Measurements from ENCODE around the gene GGNBP2. TPM values are rescaled to one million over a fixed set of nuclear protein-coding genes. Genes with fewer than 3 reads are reported as not detected.

Gene GGNBP2
- polyA plus RNA-seq, 1 donor from 2014 or later = 112 TPM

DNA sequence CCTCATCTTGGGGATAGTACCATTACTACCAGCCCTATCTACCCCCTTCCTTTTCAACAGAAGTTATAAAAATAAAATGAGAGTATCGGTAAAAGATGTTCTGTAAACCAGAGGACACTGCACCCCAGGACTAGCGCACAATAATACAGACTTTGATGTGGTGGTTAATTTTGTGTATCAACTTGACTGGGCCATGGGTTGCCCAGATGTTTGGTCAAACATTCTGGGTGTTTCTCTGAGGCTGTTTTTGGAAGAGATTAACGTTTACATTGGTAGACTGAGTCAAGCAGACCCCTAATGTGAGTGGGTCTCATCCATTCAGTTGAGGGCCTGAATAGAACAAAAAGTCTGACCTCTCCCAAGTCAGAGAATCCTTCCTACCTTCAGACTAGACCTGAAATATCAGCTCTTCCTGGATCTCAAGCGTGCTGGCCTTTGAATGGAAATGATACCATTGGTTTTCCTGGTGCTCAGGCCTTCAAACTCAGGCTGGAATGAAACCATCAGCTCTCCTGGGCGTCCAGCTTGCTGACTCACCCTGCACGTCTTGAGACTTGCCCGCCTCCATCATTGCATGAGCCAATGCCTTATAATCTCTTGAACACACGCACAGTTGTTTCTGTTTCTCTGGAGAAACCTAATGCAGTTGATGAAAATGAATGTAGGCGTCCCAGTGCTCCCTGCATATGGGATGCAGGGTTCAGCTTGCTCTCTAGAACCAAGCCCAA, 66.8 kb downstream of the GGNBP2 start:
- Histone ChIP-seq H3K9ac (ENCODE audit: low read length) (no peak overlapping the region), H3F3A (ENCODE audit: insufficient read depth, low read length, poor library complexity, severe bottlenecking) (no peaks in the 10 kb centered on the region)

DNA sequence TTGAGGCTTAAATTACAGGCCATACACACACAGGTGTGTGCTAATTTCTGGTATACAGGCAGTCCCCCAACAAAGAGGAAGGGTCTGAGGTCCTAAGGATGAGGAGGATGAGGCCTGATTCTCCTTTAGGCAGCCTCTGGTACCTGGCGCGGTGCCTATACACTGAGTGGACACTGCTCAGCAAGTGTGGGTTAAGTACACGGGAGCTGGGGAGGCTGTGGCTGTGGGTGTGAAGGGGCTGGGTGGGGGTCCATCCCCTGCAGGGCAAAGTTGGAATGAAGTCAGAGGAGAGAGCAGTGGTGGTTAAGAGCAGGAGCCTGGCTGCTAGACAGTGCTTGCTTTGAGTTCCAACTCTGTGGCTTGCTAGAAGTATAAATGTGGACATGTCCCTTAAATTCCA, 67.6 kb downstream of the GGNBP2 start:
- H3F3A ChIP-seq (ENCODE audit: insufficient read depth, low read length, poor library complexity, severe bottlenecking) = no peaks in the 10 kb centered on the region
- H4K20me1 ChIP-seq (ENCODE audit: insufficient read depth) = no peaks in the 10 kb centered on the region
- no peaks in the 10 kb centered on the region for H3K9me3 ChIP-seq (ENCODE audit: low read length)
- H3K27me3 ChIP-seq (ENCODE audit: insufficient read depth, low read depth, low read length) = no peaks in the 10 kb centered on the region
- no peak overlapping the region for H3K9ac ChIP-seq (ENCODE audit: low read length)
- H3K27ac ChIP-seq (ENCODE audit: low read length) = no peak overlapping the region
- no peak overlapping the region for H3K4me2 ChIP-seq (ENCODE audit: low read length)
- H3K36me3 ChIP-seq (ENCODE audit: insufficient read depth, low read length) = no peaks in the 10 kb centered on the region
- H2AFZ ChIP-seq (ENCODE audit: low read depth, low read length) = no peak overlapping the region
- H3K9me2 ChIP-seq (ENCODE audit: insufficient read depth, low read length) = no peaks in the 10 kb centered on the region
- H3K79me2 ChIP-seq (replicated peaks; ENCODE audit: insufficient read depth, low read length) = no peaks in the 10 kb centered on the region
- no peak overlapping the region for H3K4me3 ChIP-seq (ENCODE audit: low read length)
- TF ChIP-seq TAF1 (IDR thresholded peaks at IDR 0.05; ENCODE audit: low read depth) (no peak), REST (IDR thresholded peaks at IDR 0.05; ENCODE audit: borderline replicate concordance) (no peak), RAD21 (conservative IDR thresholded peaks at IDR 0.05) (no peak), EZH2 (IDR thresholded peaks at IDR 0.05; ENCODE audit: borderline replicate concordance, insufficient read depth, low read length, poor library complexity, severe bottlenecking) (no peak), CTCF (IDR thresholded peaks at IDR 0.05; ENCODE audit: poor library complexity, severe bottlenecking) (no peak)

More for the DNA sequence above, 66.8 kb downstream of the GGNBP2 start:
- no peak for TF ChIP-seq EP300 (conservative IDR thresholded peaks at IDR 0.05; ENCODE audit: poor library complexity, severe bottlenecking)
- no peak for TF ChIP-seq CTCF (IDR thresholded peaks at IDR 0.05; ENCODE audit: poor library complexity, severe bottlenecking)
- no peak for TF ChIP-seq EZH2 (IDR thresholded peaks at IDR 0.05; ENCODE audit: borderline replicate concordance, insufficient read depth, low read length, poor library complexity, severe bottlenecking)
- no peak for TF ChIP-seq SMC3 (conservative IDR thresholded peaks at IDR 0.05; ENCODE audit: poor library complexity)
- no peak for TF ChIP-seq TAF1 (IDR thresholded peaks at IDR 0.05; ENCODE audit: low read depth)
- TF ChIP-seq MXI1 (conservative IDR thresholded peaks at IDR 0.05; ENCODE audit: poor library complexity, severe bottlenecking) = no peak
- no peak for TF ChIP-seq RAD21 (conservative IDR thresholded peaks at IDR 0.05)
- TF ChIP-seq REST (IDR thresholded peaks at IDR 0.05; ENCODE audit: borderline replicate concordance) = no peak
- TF ChIP-seq POLR2AphosphoS5 (IDR thresholded peaks at IDR 0.05) = no peak
- Histone ChIP-seq H4K20me1 (ENCODE audit: insufficient read depth) (no peaks in the 10 kb centered on the region), H3K9me2 (ENCODE audit: insufficient read depth, low read length) (no peaks in the 10 kb centered on the region), H3K4me2 (ENCODE audit: low read length) (no peak overlapping the region), H3K9me3 (ENCODE audit: low read length) (no peaks in the 10 kb centered on the region), H3K79me2 (replicated peaks; ENCODE audit: insufficient read depth, low read length) (no peaks in the 10 kb centered on the region), H3K36me3 (ENCODE audit: insufficient read depth, low read length) (no peaks in the 10 kb centered on the region), H3K27me3 (ENCODE audit: insufficient read depth, low read depth, low read length) (no peaks in the 10 kb centered on the region), H3K4me3 (ENCODE audit: low read length) (no peak overlapping the region), H3K27ac (ENCODE audit: low read length) (no peak overlapping the region), H2AFZ (ENCODE audit: low read depth, low read length) (no peak overlapping the region)

Measured in neural cell (in vitro differentiated cells).